ENCODE data around the gene UNC45A.

The UNC45A gene

GRCh38 chr15:90891346-90891949 lies 43.6 kb upstream of the UNC45A start:
- Histone ChIP-seq H3K4me1 (ENCODE audit: low read depth, poor library complexity, severe bottlenecking) (peaks cover under 1% of the 10 kb centered on the region), H3K79me2 (ENCODE audit: insufficient read depth, low read depth) (no peaks in the 10 kb centered on the region), H3K36me3 (ENCODE audit: insufficient read depth) (no peaks in the 10 kb centered on the region), H3K4me3 (IDR thresholded peaks at IDR 0.05; ENCODE audit: insufficient read depth, low read depth, low read length) (no peak overlapping the region), H3K4me2 (no peak overlapping the region), H2AFZ (ENCODE audit: low read depth) (no peak overlapping the region), H4K20me1 (ENCODE audit: insufficient read depth) (no peaks in the 10 kb centered on the region), H3K27me3 (ENCODE audit: insufficient read depth, low read depth) (no peaks in the 10 kb centered on the region), H3K9ac (no peak overlapping the region), H3K27ac (no peak overlapping the region)
- no peak for TF ChIP-seq CTCF (conservative IDR thresholded peaks at IDR 0.05; ENCODE audit: low read depth, low read length)

- no peaks in the 10 kb centered on the region for H4K20me1 ChIP-seq (ENCODE audit: insufficient read depth)
- H3K36me3 ChIP-seq (ENCODE audit: insufficient read depth), result no peaks in the 10 kb centered on the region
- H3K4me2 ChIP-seq, result no peak overlapping the region
- no peaks in the 10 kb centered on the region for H3K4me1 ChIP-seq (ENCODE audit: low read depth, poor library complexity, severe bottlenecking)
- no peak overlapping the region for H3K4me3 ChIP-seq (IDR thresholded peaks at IDR 0.05; ENCODE audit: insufficient read depth, low read depth, low read length)
- TF ChIP-seq CTCF (conservative IDR thresholded peaks at IDR 0.05; ENCODE audit: low read depth, low read length), result no peak
- H3K27ac ChIP-seq, result no peak overlapping the region
- no peak overlapping the region for H2AFZ ChIP-seq (ENCODE audit: low read depth)
- no peak overlapping the region for H3K9ac ChIP-seq
- H3K79me2 ChIP-seq (ENCODE audit: insufficient read depth, low read depth), result no peaks in the 10 kb centered on the region
- no peaks in the 10 kb centered on the region for H3K27me3 ChIP-seq (ENCODE audit: insufficient read depth, low read depth)
Measured at GRCh38 chr15:90892023-90892422, 43.1 kb upstream of the UNC45A start.

GRCh38 chr15:90892498-90893174 lies 42.4 kb upstream of the UNC45A start:
- Histone ChIP-seq H3K27me3 (ENCODE audit: insufficient read depth, low read depth) (no peaks in the 10 kb centered on the region), H3K4me3 (IDR thresholded peaks at IDR 0.05; ENCODE audit: insufficient read depth, low read depth, low read length) (no peak overlapping the region), H3K4me2 (no peak overlapping the region), H3K4me1 (ENCODE audit: low read depth, poor library complexity, severe bottlenecking) (no peaks in the 10 kb centered on the region), H3K9ac (no peak overlapping the region), H4K20me1 (ENCODE audit: insufficient read depth) (no peaks in the 10 kb centered on the region), H3K27ac (no peak overlapping the region), H3K79me2 (ENCODE audit: insufficient read depth, low read depth) (no peaks in the 10 kb centered on the region), H2AFZ (ENCODE audit: low read depth) (no peak overlapping the region), H3K36me3 (ENCODE audit: insufficient read depth) (no peaks in the 10 kb centered on the region)
- no peak for TF ChIP-seq CTCF (conservative IDR thresholded peaks at IDR 0.05; ENCODE audit: low read depth, low read length)

- Histone ChIP-seq H3K4me2 (no peak overlapping the region), H4K20me1 (ENCODE audit: insufficient read depth) (no peaks in the 10 kb centered on the region), H3K27me3 (ENCODE audit: insufficient read depth, low read depth) (no peaks in the 10 kb centered on the region), H3K36me3 (ENCODE audit: insufficient read depth) (no peaks in the 10 kb centered on the region), H3K4me3 (IDR thresholded peaks at IDR 0.05; ENCODE audit: insufficient read depth, low read depth, low read length) (no peak overlapping the region), H2AFZ (ENCODE audit: low read depth) (no peak overlapping the region), H3K9ac (no peak overlapping the region), H3K79me2 (ENCODE audit: insufficient read depth, low read depth) (no peaks in the 10 kb centered on the region), H3K4me1 (ENCODE audit: low read depth, poor library complexity, severe bottlenecking) (no peaks in the 10 kb centered on the region), H3K27ac (no peak overlapping the region)
- TF ChIP-seq CTCF (conservative IDR thresholded peaks at IDR 0.05; ENCODE audit: low read depth, low read length), result no peak
Measured at GRCh38 chr15:90893175-90894090, 41.7 kb upstream of the UNC45A start.
